Measurements from ENCODE around the gene LIPC.

GRCh38 chr15:58554758-58555157 is 123.0 kb downstream of the LIPC start:
- TF ChIP-seq CREM (IDR thresholded peaks at IDR 0.05; ENCODE audit: low read depth) (no peak), BHLHE40 (IDR thresholded peaks at IDR 0.05; ENCODE audit: borderline replicate concordance in 1 of 2, low read depth in 2 of 2, low read length in 1 of 2) (no peak), CTCF (IDR thresholded peaks at IDR 0.05 in 2 of 3, conservative IDR thresholded peaks at IDR 0.05 in 1 of 3; ENCODE audit: control insufficient read depth in 2 of 3, extremely low read depth in 1 of 3, insufficient read depth in 1 of 3, low read depth in 3 of 3, low read length in 3 of 3) (no peak), USF1 (IDR thresholded peaks at IDR 0.05; ENCODE audit: borderline replicate concordance, extremely low read length, insufficient read depth, low read depth, low read length) (no peak), MAX (IDR thresholded peaks at IDR 0.05; ENCODE audit: low read depth, low read length) (no peak), REST (IDR thresholded peaks at IDR 0.05; ENCODE audit: low read depth, low read length) (no peak), PML (IDR thresholded peaks at IDR 0.05; ENCODE audit: low read length) (no peak)

Data from GM12878 (cell line).